PC-3 (cell line): Measurements from ENCODE around the gene TENT4B. TPM values are rescaled to one million over a fixed set of nuclear protein-coding genes. Genes with fewer than 3 reads are reported as not detected.

Source experiments
- ATAC-seq: fragments of 200-7000 bp; cut with Tn5 transposase; 2 replicates; pipeline ENCODE4 v1.9.1; 2020; ENCODE audit warnings: mild to moderate bottlenecking, moderate library complexity
- BruUV-seq: library from RNA; stranded (reverse); fragments of 400-500 nt; replicated peaks from 2 replicates; lab custom pipeline; 2021; lab: Mats Ljungman, UMichigan
- CTCF ChIA-PET: fragments of 300-600 bp; sonication (Branson Sonifier 250); formaldehyde crosslinking; loops from one replicate; lab custom pipeline; 2022; ENCODE audit warnings: antibody characterized with exemption; lab: Charles Lee
- POLR2A ChIA-PET: fragments of 300-600 bp; sonication (Branson Sonifier 250); formaldehyde crosslinking; loops from one replicate; lab custom pipeline; 2022; ENCODE audit warnings: antibody characterized with exemption; ENCODE audit not compliant: unreplicated experiment; lab: Charles Lee
- DNase-seq: peaks from one replicate; pipeline ENCODE4 v3.0.0-alpha.2; 2015
- H2AFZ ChIP-seq: fragments of 300-600 bp; sonication (generic); 2 replicates; pipeline ENCODE4 v1.6.0; 2016; ENCODE audit warnings: antibody characterized with exemption, low read length
- H3F3A ChIP-seq: fragments of 300-600 bp; sonication (generic); one replicate; pipeline ENCODE4 v1.6.0; 2017; ENCODE audit warnings: antibody characterized with exemption, low read length, control low read depth, mild to moderate bottlenecking; ENCODE audit not compliant: unreplicated experiment
- H3K27ac ChIP-seq: fragments of 300-600 bp; sonication (generic); 2 replicates; pipeline ENCODE4 v1.5.1; 2016; ENCODE audit warnings: mild to moderate bottlenecking, low read length
- H3K27me3 ChIP-seq: fragments of 300-600 bp; sonication (generic); 2 replicates; pipeline ENCODE4 v1.6.1; 2016; ENCODE audit warnings: low read length, mixed read lengths
- H3K36me3 ChIP-seq: fragments of 300-600 bp; sonication (generic); 2 replicates; pipeline ENCODE4 v1.6.1; 2016; ENCODE audit warnings: low read depth, mixed run types, low read length, mixed read lengths
- H3K4me1 ChIP-seq: fragments of 300-600 bp; sonication (generic); 2 replicates; pipeline ENCODE4 v1.5.1; 2016; ENCODE audit warnings: low read length; ENCODE audit not compliant: insufficient read depth
- H3K4me2 ChIP-seq: fragments of 300-600 bp; sonication (generic); 2 replicates; pipeline ENCODE4 v1.6.0; 2016; ENCODE audit warnings: low read length
- H3K4me3 ChIP-seq: fragments of 300-600 bp; sonication (generic); 2 replicates; pipeline ENCODE4 v1.5.1; 2016; ENCODE audit warnings: mild to moderate bottlenecking, low read length, mixed read lengths
- H3K79me2 ChIP-seq: fragments of 300-600 bp; sonication (generic); 2 replicates; pipeline ENCODE4 v1.6.1; 2017; ENCODE audit warnings: low read length, mixed read lengths
- H3K9ac ChIP-seq: fragments of 300-600 bp; sonication (generic); 2 replicates; pipeline ENCODE4 v1.6.0; 2016; ENCODE audit warnings: mild to moderate bottlenecking, low read length
- H3K9me2 ChIP-seq: fragments of 300-600 bp; sonication (generic); replicated peaks from 2 replicates; pipeline ENCODE4 v1.6.1; 2016; ENCODE audit warnings: mixed run types, low read length, mixed read lengths
- H3K9me3 ChIP-seq: fragments of 300-600 bp; sonication (generic); 2 replicates; pipeline ENCODE4 v1.6.1; 2016; ENCODE audit warnings: low read length, mixed read lengths
- H4K20me1 ChIP-seq: fragments of 300-600 bp; sonication (generic); 2 replicates; pipeline ENCODE4 v1.6.1; 2016; ENCODE audit warnings: low read length, mixed read lengths
- CTCF ChIP-seq: fragments of 300-600 bp; sonication (generic); conservative IDR thresholded peaks from 2 replicates; pipeline ENCODE4 v1.5.1; 2017; ENCODE audit warnings: antibody characterized with exemption, low read depth, mild to moderate bottlenecking, low read length
- EZH2 ChIP-seq: fragments of 300-600 bp; sonication (generic); IDR thresholded peaks from one replicate; pipeline ENCODE4 v1.6.1; 2017; ENCODE audit warnings: antibody characterized with exemption, mild to moderate bottlenecking, low read length; ENCODE audit not compliant: unreplicated experiment
- EZH2phosphoT487 ChIP-seq: fragments of 300-600 bp; sonication (generic); IDR thresholded peaks from 2 replicates; pipeline ENCODE4 v1.6.1; 2018; ENCODE audit warnings: mild to moderate bottlenecking, antibody characterized with exemption, low read length, borderline replicate concordance
- intact Hi-C: fragments of 100-400 bp; cut with micrococcal nuclease; formaldehyde crosslinking; loops from 2 replicates; pipeline ENCODE4 v1.9.0; 2023
- total RNA-seq: library from RNA; depleted of rRNA; stranded (reverse); fragments of >200 nt; gene quantifications from 2 replicates; pipeline ENCODE4 v1.2.3, GENCODE V29; 2014

Gene TENT4B
- total RNA-seq, 1 experiment from 2014 or later = 6.3 TPM

DNA sequence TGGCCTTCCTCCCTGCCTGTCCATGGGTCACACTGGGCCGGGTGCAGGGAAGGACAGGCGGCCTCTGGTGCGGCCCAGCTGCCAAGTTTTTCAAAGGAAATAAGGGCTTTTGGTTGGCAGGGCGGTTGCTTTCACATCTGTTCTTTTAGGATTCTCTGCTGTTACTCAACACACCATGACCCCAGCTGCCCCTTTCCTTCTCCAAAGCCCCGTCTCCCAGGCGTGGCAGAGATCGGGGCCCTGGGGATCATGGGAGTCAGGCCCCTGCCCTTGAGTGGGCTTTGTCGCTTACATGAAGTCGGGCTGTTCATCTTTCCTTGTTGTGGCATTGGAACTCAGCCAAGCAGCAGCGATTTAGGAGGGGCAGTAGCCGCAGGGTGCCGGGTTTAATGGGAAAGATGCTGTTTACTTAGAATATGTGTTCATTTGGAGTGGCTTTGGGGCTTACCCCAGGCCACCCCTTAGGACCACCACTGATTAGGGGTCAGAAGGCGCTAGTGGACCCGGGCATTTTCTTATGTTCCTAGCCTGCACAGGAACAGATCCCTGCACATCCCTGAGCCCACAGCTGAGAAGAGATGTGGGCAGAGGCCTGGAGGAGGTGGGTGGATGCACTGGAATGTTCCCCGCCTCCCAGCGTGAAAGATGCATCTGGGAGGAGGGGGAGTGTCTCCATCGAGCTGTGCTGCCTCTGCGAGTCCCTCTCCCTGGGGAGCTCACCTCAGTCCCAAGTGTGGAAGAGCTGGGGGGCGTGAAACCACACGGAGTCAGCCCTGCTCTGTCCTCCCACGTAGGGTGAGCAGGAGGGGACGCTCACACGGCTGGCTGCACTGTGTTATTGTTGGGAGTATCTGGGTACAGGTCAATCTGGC, 106.5 kb downstream of the TENT4B start:
- no peak for DNase-seq
- no TSS peak for BruUV-seq
- Histone ChIP-seq H3K4me1 (peaks cover 11% of the 10 kb centered on the region), H3K4me3 (no peak overlapping the region), H3K27ac (no peak overlapping the region), H3K27me3 (no peaks in the 10 kb centered on the region), H3K36me3 (no peaks in the 10 kb centered on the region), H3F3A (no peaks in the 10 kb centered on the region), H3K4me2 (no peak overlapping the region), H4K20me1 (no peaks in the 10 kb centered on the region), H3K9me2 (no peaks in the 10 kb centered on the region), H3K9ac (no peak overlapping the region), H3K9me3 (no peaks in the 10 kb centered on the region), H3K79me2 (no peaks in the 10 kb centered on the region), H2AFZ (no peak overlapping the region)
- POLR2A ChIA-PET = no interaction called here
- ATAC-seq = no peak
- CTCF ChIA-PET = no interaction called here
- intact Hi-C loops = no loop called here
- TF ChIP-seq CTCF = no peak
- TF ChIP-seq EZH2phosphoT487 = no peak
- no peak for TF ChIP-seq EZH2

- DNase-seq (no peak), ATAC-seq (no peak)
- intact Hi-C loops = no loop called here
- Histone ChIP-seq H3K4me3 (no peak overlapping the region), H3K36me3 (no peaks in the 10 kb centered on the region), H3K27me3 (no peaks in the 10 kb centered on the region), H3K27ac (no peak overlapping the region), H3K4me2 (no peak overlapping the region), H2AFZ (no peak overlapping the region), H4K20me1 (no peaks in the 10 kb centered on the region), H3K79me2 (0 out of 2 replicates have a peak, but pooled peaks cover 7% of the 10 kb centered on the region), H3K9me2 (no peaks in the 10 kb centered on the region), H3K4me1 (peaks cover 14% of the 10 kb centered on the region), H3K9me3 (no peaks in the 10 kb centered on the region), H3F3A (no peaks in the 10 kb centered on the region), H3K9ac (no peak overlapping the region)
- BruUV-seq = no TSS peak
- TF ChIP-seq EZH2phosphoT487 (no peak), CTCF (no peak), EZH2 (no peak)
- POLR2A ChIA-PET = no interaction called here
- CTCF ChIA-PET = no interaction called here
Observed at GRCh38 chr16:50260206-50261159, 107.4 kb downstream of the TENT4B start.
